ENCODE measurements around the gene WDR38.

DNA sequence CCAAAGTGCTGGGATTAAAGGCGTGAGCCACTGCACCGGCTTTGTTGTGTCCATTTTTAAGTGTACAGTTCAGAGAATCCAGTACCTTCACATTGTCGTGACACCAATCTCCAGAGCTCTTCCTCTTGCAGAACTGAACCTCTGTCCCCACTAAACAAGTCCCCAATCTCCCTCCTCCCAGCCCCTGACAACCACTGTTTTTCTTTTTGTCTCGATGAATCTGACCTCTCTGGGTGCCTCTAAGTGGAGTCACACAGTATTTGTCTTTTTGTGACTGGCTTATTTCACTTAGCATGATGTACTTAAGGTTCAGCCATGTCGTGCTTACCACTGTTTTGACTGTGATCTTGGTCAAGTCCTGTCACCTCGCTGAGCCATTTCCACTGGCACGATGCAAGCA is 1.6 kb downstream of the WDR38 start:
- TF ChIP-seq, protein P1, sequence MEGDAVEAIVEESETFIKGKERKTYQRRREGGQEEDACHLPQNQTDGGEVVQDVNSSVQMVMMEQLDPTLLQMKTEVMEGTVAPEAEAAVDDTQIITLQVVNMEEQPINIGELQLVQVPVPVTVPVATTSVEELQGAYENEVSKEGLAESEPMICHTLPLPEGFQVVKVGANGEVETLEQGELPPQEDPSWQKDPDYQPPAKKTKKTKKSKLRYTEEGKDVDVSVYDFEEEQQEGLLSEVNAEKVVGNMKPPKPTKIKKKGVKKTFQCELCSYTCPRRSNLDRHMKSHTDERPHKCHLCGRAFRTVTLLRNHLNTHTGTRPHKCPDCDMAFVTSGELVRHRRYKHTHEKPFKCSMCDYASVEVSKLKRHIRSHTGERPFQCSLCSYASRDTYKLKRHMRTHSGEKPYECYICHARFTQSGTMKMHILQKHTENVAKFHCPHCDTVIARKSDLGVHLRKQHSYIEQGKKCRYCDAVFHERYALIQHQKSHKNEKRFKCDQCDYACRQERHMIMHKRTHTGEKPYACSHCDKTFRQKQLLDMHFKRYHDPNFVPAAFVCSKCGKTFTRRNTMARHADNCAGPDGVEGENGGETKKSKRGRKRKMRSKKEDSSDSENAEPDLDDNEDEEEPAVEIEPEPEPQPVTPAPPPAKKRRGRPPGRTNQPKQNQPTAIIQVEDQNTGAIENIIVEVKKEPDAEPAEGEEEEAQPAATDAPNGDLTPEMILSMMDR (IDR thresholded peaks at IDR 0.05) = no peak
- TF ChIP-seq POLR2A (IDR thresholded peaks at IDR 0.05) = no peak

All from breast epithelium (tissue), 3 donors.